Activated CD4-positive, alpha-beta T cell treated with anti-CD3 and anti-CD28 coated beads, Interleukin-2, Interleukin-6, amounts not matched to agents 100 ng/mL and 50 ng/mL, durations not matched to agents 16 hours and 8 hours (primary cell): ENCODE data around the gene YBX2.

Experiments
- DNase-seq: peaks from one replicate; pipeline ENCODE4 v3.0.0-alpha.2; 2020

YBX2 gene

DNA sequence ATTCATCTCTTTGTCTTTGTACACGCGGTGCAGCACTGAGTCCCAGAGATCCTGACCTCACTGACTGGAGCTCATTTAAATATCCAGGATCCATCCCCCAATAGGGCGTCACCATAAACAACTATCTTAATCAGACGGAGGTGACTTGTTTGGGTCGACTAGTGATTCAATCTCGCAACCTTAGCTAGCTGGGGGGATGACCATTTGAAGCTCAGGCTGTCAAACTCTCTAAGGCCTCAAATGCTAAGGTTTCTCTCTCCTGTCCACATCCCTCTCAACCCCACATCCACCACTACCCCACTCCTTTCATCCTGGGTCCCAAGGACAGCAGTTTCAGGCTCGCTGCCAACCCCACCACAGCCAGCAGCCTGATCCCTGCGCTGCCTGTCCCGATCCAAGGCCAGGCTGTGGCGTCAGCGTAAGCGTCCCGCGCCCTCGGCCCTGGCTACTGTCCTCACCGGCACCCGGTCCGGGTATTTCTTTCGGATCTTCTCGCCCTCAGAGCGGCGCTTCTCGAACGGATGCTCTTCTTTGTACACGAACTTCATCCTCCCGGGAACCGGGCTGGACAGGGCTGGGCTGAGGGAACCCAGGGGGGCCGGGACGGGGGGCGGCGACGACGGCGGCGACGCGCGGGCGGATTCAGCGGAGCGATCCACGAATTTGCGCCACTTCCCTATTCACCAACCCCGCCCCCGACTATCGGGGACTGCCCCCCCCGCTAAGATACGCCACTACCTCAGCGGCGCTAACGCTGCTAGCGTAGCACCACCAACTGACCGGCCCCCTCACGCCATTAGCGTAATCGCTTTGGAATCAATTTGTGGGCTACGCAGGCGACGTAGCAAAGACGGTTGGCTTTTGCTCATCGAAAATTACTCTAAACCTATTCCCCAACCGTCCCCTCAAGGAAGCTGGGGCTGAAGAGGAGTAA is 52.4 kb downstream of the YBX2 start, which contains the start of gene GABARAP:
Gene GABARAP (minus strand): TSS at position 667 of the 934 bp plus-strand sequence. CDS start 119 bp downstream, at position 548.
- peak; percentile 91 for DNase-seq

GRCh38 chr17:7241090-7241733 is 53.2 kb downstream of the YBX2 start:
- no peak for DNase-seq

DNA sequence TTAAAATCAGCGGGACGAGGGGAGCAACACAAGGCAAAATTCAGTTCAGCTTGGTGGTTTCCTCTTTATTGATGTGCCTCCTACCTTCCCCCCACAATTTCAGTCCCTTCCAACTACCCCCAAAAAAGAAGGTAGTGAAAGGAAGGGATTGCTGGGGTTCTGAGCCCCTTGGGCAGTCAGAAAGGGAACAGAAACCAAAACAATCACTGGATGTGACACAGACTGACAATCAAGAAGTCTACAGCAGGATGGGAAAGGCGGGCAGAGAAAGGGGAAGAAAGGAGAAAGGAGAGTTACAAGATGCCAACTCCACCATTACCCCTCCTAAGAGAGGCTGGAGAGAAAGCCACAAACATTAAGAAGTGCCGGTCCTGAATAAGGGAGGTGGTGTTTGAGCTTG is 54.1 kb downstream of the YBX2 start:
- no peak for DNase-seq

DNA sequence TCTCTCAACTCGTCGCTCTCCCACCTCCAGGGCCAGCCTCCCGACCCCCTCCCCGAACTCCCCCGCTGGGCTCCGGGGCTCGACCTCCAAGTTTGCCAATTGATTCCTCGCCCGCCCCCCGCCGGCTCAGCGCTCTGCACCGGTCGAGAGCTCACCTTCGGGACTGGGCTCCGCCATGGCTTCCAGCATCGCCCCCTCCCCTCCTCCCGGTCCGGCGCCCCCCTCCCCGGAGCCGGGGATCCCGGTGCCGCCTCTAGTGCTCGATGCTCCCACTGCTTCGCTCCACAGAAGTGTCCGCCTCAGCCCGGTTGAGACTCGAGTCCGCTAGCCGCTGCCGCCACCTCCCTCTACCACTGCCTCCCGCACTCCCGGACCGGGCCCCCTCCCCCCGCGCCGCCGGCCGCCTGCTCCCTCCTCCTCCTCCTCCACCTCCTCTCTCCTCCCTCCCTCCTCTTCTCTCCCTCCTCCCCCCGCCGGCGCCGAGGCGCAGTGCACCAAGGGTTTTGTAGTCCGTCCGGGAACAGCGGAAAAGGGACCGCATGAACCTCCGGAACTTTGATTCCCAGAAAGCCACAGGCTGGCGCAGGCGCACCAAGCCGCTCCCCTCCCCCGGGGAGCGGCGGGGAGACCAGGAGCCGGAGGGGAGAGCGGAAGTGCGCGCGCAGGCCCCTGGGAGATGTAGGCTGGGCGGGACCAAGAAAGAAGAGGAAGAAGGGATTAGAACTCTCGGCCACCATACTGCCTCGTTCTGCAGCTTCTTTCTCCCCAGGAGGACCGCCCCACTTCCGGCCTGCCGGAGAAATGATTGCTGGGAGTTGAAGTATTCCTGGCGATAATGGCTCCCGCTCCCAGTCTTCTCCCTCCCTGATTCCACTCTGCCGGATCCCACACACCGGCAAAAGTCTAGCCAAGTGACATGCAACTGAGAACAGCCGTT is 55.1 kb downstream of the YBX2 start, which contains the start of gene PHF23:
Gene PHF23 (minus strand): TSS at position 367 of the 937 bp plus-strand sequence. CDS start 178 bp downstream, at position 189.
- DNase-seq, result peak; percentile 99

- peak; percentile 27 for DNase-seq
Measured at GRCh38 chr17:7238420-7239090, 55.9 kb downstream of the YBX2 start.
